H4 (cell line): Measurements from ENCODE around the gene AMD1. TPM values are rescaled to one million over a fixed set of nuclear protein-coding genes. Genes with fewer than 3 reads are reported as not detected.
A peak's percentile ranks its signal among the peaks of the same experiment; 100 is the strongest.
"Not testable (repeated sequence)": the region's sequence is repeated elsewhere in the genome, so short reads cannot be mapped to it uniquely, and the experiment has no call there.

Source experiments
- DNase-seq: peaks from one replicate; pipeline ENCODE4 v3.0.0-alpha.2; 2015; ENCODE audit warnings: low spot score
- total RNA-seq: library from RNA; depleted of rRNA; stranded (reverse); fragments of >200 nt; shearing (Covaris generic); gene quantifications from 2 replicates; pipeline ENCODE4 v1.2.3, GENCODE V29; 2014

The AMD1 gene
- total RNA-seq, 1 experiment from 2014 or later = 69.0 TPM

GRCh38 chr6:110877569-110877968 is 3.0 kb downstream of the AMD1 start:
- no peak for DNase-seq

GRCh38 chr6:110878751-110879522 is 4.4 kb downstream of the AMD1 start:
- peak; percentile 21 for DNase-seq

- DNase-seq = no peak
Measured at GRCh38 chr6:110880651-110881050, 6.1 kb downstream of the AMD1 start.

DNA sequence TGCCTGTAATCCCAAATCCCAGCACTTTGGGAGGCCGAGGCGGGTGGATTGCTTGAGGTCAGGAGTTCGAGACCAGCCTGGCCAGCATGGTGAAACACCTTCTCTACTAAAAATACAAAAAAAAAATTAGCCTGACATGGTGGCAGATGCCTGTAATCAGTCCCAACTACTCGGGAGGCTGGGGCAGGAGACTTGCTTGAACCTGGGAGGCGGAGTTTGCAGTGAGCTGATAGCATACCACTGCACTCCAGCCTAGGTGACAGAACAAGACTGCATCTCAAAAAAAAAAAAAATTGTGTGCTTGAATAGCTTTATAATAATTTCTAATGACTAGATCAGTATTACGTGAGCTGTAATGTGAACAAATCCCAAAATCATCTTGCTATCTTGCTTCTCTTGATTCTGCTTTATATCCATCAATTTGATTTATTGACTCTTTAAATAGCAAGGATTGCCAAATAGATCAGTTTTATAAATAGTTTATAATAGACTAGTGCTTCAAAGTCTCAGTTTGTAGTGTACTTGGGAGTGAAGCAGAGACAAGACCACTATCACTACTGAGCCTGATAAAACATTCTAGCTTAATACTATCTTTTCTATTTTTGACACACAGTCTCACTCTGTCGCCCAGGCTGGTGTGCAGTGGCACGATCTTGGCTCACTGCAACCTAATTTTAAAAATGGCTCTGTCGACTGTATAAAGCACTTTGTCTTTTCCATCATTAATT is 7.1 kb downstream of the AMD1 start:
- no peak for DNase-seq

DNA sequence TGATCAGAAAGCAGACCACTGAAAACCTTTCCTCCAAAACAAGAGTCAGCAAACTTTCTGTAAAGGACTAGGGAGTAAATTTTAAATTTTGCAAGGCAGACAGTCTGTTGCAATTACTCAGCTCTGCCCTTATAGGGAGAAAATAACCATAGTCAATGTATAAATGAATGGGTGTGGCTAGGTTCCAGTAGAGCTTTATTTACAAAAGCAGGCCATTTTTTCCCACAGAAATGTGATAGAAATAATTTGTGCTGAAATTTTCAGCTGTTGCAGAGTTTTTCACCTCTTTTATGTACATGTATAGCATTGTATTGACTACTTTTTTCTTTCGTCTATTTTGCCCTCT is 7.7 kb downstream of the AMD1 start:
- no peak for DNase-seq

- DNase-seq = no peak
Measured at GRCh38 chr6:110882824-110883554, 8.4 kb downstream of the AMD1 start.

- DNase-seq = no peak
Measured at GRCh38 chr6:110884321-110884720, 9.7 kb downstream of the AMD1 start.

GRCh38 chr6:110885526-110885925 is 10.9 kb downstream of the AMD1 start:
- DNase-seq = no peak

GRCh38 chr6:110886555-110887167 is 12.1 kb downstream of the AMD1 start:
- DNase-seq = no peak

- no peak for DNase-seq
Measured at GRCh38 chr6:110890288-110890687, 15.7 kb downstream of the AMD1 start.

DNA sequence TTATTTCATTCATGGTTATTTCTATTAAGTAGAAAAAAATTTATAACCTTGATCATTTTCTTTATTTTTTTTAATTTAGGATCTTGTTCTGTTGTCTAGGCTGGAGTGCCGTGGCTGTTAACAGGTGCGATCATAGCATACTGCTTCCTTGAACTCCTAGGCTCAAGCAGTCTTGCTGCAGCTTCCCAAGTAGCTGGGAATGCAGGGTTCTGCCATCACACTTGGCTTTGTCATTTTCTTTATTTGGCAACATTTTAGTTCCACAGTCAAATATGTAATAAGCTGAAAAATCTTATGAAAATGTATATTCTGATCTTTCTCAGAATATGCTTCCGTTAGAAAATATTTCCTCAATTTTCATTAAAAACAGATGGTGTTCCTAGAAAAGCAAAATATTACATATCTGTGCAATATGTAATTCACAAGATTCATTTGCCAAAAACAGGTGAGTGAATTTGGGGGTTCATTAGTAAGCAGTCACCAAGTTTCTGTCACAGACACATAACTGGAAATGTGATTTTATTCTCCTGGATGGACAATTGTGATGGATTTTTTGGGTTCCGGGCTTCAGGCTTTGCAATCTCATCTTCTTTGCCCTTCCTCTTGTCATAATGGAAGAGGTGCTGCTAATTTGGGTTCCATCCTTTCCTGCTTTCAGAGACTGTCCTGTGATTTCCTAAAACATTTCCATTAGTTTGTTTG is 21.5 kb downstream of the AMD1 start:
- DNase-seq = no peak

DNA sequence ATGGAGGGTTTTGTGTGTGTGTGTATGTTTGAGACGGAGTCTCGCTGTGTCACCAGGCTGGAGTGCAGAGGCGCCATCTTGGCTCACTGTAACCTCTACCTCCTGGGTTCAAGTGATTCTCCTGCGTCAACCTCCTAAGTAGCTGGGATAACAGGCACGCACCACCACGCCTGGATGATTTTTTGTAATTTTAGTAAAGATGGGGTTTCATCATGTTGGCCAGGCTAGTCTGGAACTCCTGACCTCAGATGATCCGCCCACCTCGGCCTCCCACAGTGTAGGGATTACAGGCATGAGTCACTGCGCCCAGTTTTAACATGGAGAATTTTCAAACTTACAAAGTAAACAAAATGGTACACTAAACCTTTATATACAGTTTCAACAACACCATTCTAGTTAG is 22.8 kb downstream of the AMD1 start:
- peak; percentile 12 for DNase-seq

- DNase-seq = no peak
Measured at GRCh38 chr6:110898111-110898510, 23.5 kb downstream of the AMD1 start.

DNA sequence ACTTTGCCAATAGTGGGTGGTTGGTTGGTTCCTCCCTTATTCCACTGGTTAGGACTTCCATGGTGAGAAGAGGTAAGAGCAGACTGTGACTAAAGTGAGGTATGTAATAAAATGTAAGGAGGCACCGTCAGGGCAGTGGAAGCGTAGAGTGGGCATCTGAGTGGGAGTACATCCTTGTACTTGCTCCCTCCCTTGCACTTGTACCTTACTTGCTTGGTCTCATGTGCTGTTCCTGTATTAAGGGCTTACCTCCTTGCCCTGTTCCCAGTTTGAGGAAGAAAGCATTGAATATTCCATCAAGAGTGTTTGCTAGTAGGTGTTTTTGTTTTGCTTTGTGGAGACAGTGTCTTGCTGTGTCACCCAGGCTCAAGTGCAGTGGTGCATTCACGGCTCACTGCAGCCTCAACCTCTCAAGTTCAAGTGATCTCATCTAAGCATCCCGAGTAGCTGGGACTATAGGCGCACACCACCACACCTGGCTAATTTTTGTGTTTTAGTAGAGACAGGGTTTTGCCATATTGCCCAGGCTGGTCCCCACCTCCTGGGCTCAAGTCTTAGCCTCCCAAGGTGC is 25.5 kb downstream of the AMD1 start:
- no peak for DNase-seq

GRCh38 chr6:110901601-110902000 is 27.0 kb downstream of the AMD1 start:
- not testable (repeated sequence) for DNase-seq

DNA sequence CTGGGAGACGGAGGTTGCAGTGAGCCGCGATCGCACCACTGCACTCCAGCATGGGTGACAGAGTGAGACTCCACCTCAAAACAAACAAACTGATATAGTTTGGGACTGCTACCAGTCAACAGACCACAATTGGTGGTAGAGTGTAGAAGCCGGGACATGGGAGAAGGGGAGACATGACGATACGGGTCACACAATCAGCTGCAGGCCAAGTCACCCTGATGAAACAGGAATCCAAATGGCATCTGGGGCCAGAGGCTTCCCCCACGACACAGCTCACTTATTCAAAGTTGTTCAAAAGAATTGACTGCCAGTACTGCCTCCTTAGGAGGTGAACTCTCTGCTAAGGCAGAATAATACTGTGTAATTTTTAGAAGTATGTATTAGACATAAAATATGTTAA is 27.5 kb downstream of the AMD1 start:
- DNase-seq = no peak

DNA sequence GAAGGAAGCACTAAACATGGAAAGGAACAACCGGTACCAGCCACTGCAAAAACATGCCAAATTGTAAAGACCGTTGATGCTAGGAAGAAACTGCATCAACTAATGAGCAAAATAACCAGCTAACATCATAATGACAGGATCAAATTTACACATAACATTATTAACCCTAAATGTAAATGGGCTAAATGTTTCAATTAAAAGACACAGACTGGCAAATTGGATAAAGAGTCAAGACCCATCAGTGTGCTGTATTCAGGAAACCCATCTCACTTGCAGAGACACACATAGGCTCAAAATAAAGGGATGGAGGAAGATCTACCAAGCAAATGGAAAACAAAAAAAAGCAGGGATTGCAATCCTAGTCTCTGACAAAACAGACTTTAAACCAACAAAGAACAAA is 31.7 kb downstream of the AMD1 start:
- not testable (repeated sequence) for DNase-seq

- DNase-seq = no peak
Measured at GRCh38 chr6:110930781-110931180, 56.2 kb downstream of the AMD1 start.

DNA sequence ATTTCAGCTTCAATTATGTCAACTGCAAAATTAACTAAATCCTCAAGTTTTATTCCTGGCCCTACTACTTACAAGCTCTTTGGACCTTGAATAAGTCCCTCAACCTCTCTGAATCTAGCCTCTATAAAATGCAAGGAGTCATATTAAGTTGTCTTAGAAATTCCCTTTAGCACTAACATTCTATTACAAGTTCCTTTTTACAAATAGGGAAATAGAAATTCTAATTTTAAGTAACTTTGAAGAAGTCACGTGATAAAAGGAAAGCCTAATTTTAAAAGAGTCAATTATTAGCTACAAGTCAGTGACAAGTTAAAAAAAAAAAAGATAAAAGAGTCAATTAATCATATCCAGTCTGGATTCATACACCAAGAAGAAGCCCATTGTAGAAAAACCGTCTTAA is 59.3 kb downstream of the AMD1 start:
- DNase-seq = no peak

GRCh38 chr6:110934381-110934898 is 59.9 kb downstream of the AMD1 start:
- no peak for DNase-seq

DNA sequence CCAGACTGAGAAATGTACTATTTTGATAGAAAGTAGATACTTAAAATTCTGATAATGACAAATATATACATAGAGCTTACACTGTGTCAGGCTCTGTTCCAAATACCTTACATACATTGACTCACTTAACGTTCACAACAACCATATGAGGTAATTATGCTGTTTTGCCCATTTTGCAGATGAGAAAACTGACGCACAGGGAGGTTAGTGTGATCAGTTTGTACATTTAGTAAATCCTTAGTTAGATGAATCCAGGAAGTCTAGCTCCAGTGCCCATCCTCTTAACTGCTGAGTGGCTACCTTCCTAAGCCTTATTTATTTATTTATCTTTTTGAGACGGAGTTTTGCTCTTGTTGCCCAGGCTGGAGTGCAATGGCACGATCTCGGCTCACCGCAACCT is 60.6 kb downstream of the AMD1 start:
- no peak for DNase-seq
